HEK293 (cell line): Measurements from ENCODE around the gene OOSP1.

Source experiments
- CTCF ChIA-PET: fragments of 350-600 bp; formaldehyde crosslinking; extraction: SDS; loops from one replicate; lab custom pipeline; 2021; ENCODE audit warnings: antibody characterized with exemption; lab: Yijun Ruan, JAX
- POLR2A ChIA-PET: fragments of 300-600 bp; formaldehyde crosslinking; extraction: SDS; loops from one replicate; lab custom pipeline; 2020; ENCODE audit warnings: antibody characterized with exemption, inconsistent platforms; lab: Yijun Ruan, JAX
- H3K27ac ChIP-seq: fragments of 200-500 bp; sonication (Bioruptor generic); 2 replicates; pipeline ENCODE4 v1.5.1; 2014; ENCODE audit warnings: low read depth, low read length, control low read depth, inconsistent platforms; ENCODE audit errors: extremely low read depth
- H3K36me3 ChIP-seq, 2 experiments: fragments of 200-500 bp in 1 of 2; sonication (Bioruptor generic) in 1 of 2; 1 replicate in 1 of 2; 2 replicates in 1 of 2; pipeline ENCODE4 v1.5.1; 2014 to 2017; ENCODE audit warnings: inconsistent platforms in 2 of 2, low read length in 2 of 2; ENCODE audit not compliant: control insufficient read depth in 2 of 2, insufficient read depth in 1 of 2
- H3K4me1 ChIP-seq: fragments of 200-500 bp; sonication (Bioruptor generic); 2 replicates; pipeline ENCODE4 v1.5.1; 2014; ENCODE audit warnings: mild to moderate bottlenecking, low read length, inconsistent platforms; ENCODE audit not compliant: control insufficient read depth, insufficient read depth
- H3K4me3 ChIP-seq: 2 replicates; pipeline ENCODE4 v1.5.1; 2011; ENCODE audit warnings: low read depth, mild to moderate bottlenecking, control low read depth, low read length, moderate library complexity
- H3K9me3 ChIP-seq: fragments of 200-500 bp; sonication (Bioruptor generic); 2 replicates; pipeline ENCODE4 v1.5.1; 2014; ENCODE audit warnings: low read depth, low read length, inconsistent platforms; ENCODE audit not compliant: control insufficient read depth, insufficient read depth
- TRIM28 ChIP-seq: IDR thresholded peaks from 2 replicates; pipeline ENCODE4 v1.6.1; 2011; ENCODE audit warnings: low read length, control low read depth, borderline replicate concordance
- ZEB2 ChIP-seq: fragments of 450-650 bp; formaldehyde crosslinking; IDR thresholded peaks from 2 replicates; pipeline ENCODE4 v1.5.1; 2016; ENCODE audit warnings: missing biosample characterization, missing genetic modification characterization
- ZFHX2 ChIP-seq: fragments of 450-650 bp; formaldehyde crosslinking; conservative IDR thresholded peaks from 2 replicates; pipeline ENCODE4 v1.5.1; 2016; ENCODE audit warnings: missing biosample characterization, missing genetic modification characterization
- ZNF433 ChIP-seq: fragments of 450-650 bp; formaldehyde crosslinking; IDR thresholded peaks from 2 replicates; pipeline ENCODE4 v1.5.1; 2016; ENCODE audit warnings: missing biosample characterization, missing genetic modification characterization, low read depth
- ZNF529 ChIP-seq: fragments of 450-650 bp; formaldehyde crosslinking; IDR thresholded peaks from 2 replicates; pipeline ENCODE4 v1.5.1; 2017; ENCODE audit warnings: missing genetic modification characterization, missing biosample characterization; ENCODE audit not compliant: insufficient replicate concordance
- ZNF623 ChIP-seq: fragments of 450-650 bp; formaldehyde crosslinking; IDR thresholded peaks from 2 replicates; pipeline ENCODE4 v1.5.1; 2016; ENCODE audit warnings: missing biosample characterization, missing genetic modification characterization
- ZNF670 ChIP-seq: fragments of 450-650 bp; formaldehyde crosslinking; IDR thresholded peaks from 2 replicates; pipeline ENCODE4 v1.5.1; 2016; ENCODE audit warnings: missing biosample characterization, missing genetic modification characterization, low read depth
- ZSCAN30 ChIP-seq: fragments of 450-650 bp; IDR thresholded peaks from 2 replicates; pipeline ENCODE4 v1.5.1; 2018; ENCODE audit warnings: missing biosample characterization, mild to moderate bottlenecking, missing genetic modification characterization, moderate library complexity
- TF ChIP-seq, protein P1 (sequence below): fragments of 450-650 bp; formaldehyde crosslinking; IDR thresholded peaks from 2 replicates; pipeline ENCODE4 v1.5.1; 2016; ENCODE audit warnings: missing biosample characterization, missing genetic modification characterization
- TF ChIP-seq, protein P2 (sequence below): fragments of 450-650 bp; formaldehyde crosslinking; IDR thresholded peaks from 2 replicates; pipeline ENCODE4 v1.5.1; 2016; ENCODE audit warnings: missing biosample characterization, missing genetic modification characterization
- TF ChIP-seq, protein P3 (sequence below): fragments of 450-650 bp; formaldehyde crosslinking; IDR thresholded peaks from 2 replicates; pipeline ENCODE4 v1.5.1; 2016; ENCODE audit warnings: missing biosample characterization, missing genetic modification characterization
- TF ChIP-seq, protein P4 (sequence below): fragments of 450-650 bp; formaldehyde crosslinking; IDR thresholded peaks from 2 replicates; pipeline ENCODE4 v1.5.1; 2017; ENCODE audit warnings: missing biosample characterization, missing genetic modification characterization
- TF ChIP-seq, protein P5 (sequence below): fragments of 450-650 bp; formaldehyde crosslinking; IDR thresholded peaks from 2 replicates; pipeline ENCODE4 v1.5.1; 2016; ENCODE audit warnings: missing biosample characterization, missing genetic modification characterization, low read depth

The OOSP1 gene

DNA sequence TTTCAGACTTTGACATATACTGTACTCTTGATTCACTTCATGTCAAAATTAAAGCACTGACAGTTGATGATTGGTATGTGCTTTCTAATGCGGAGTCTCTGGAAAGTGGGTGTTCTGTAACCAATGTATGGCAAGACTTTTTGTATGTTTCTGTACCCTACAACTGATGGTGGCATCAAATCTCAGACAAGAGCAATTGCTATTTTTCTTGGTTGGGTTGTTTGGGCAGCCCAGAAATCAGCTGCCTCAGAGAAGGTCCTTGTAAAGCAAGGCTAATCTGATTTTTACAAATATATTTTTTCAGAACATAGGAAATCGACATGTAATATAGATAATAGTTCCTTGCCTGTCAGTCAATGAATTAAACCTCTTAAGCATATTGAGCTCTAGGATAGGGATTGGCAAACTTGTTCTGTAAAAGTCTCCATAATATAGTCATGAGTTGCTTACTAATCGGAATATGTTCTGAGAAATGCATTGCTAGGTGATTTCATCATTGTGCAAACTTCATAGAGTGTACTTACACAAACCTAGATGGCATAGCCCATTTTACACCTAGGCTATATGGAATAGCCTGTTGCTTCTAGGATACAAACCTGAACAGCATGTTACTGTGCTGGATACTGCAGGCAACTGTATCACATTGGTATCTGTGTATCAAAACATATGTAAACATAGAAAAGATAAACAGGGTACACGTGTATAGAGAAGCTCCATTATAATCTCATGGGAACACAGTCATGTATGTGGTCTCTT, 15.4 kb downstream of the OOSP1 start (continued):
- TF ChIP-seq, protein P1, sequence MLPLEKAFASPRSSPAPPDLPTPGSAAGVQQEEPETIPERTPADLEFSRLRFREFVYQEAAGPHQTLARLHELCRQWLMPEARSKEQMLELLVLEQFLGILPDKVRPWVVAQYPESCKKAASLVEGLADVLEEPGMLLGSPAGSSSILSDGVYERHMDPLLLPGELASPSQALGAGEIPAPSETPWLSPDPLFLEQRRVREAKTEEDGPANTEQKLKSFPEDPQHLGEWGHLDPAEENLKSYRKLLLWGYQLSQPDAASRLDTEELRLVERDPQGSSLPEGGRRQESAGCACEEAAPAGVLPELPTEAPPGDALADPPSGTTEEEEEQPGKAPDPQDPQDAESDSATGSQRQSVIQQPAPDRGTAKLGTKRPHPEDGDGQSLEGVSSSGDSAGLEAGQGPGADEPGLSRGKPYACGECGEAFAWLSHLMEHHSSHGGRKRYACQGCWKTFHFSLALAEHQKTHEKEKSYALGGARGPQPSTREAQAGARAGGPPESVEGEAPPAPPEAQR = no peak

DNA sequence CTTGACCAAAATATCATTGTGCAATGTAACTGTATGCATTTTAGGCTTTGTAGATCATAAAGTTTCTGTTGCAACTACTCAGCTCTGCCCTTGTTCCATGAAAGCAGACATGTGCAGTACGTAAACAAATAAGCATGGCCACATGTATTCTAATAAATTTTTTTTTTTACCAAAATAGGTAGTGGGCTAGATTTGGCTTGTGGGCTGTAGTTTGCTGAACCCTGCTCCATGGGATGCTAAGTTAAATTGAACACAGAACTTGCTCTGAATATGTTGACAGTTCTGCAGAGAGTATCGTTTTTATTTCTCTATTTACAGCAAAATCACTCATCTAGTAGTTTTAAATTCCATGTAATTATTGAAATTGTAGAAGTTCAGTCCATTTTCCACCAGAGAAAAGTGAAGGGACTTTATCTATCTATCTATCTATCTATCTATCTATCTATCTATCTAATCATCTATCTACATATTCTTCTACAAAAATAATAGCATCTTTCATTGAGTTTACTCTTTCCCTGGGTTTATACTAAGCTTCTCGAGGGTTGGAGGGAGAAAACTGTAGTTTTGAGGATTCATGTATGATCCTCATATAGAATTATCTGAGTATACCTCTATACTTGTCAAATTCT, 16.1 kb downstream of the OOSP1 start:
- ChIA-PET CTCF (interaction anchor here (0.7 kb wide), 1 partner anchor 215 kb away, joined by 3 read pairs; no protein-coding TSS in a partner anchor), POLR2A (no interaction called here)
- H3K4me1 ChIP-seq = no peaks in the 10 kb centered on the region
- H3K36me3 ChIP-seq = no peaks in the 10 kb centered on the region
- no peaks in the 10 kb centered on the region for H3K9me3 ChIP-seq
- no peak for TF ChIP-seq ZNF623
- TF ChIP-seq, protein P2, sequence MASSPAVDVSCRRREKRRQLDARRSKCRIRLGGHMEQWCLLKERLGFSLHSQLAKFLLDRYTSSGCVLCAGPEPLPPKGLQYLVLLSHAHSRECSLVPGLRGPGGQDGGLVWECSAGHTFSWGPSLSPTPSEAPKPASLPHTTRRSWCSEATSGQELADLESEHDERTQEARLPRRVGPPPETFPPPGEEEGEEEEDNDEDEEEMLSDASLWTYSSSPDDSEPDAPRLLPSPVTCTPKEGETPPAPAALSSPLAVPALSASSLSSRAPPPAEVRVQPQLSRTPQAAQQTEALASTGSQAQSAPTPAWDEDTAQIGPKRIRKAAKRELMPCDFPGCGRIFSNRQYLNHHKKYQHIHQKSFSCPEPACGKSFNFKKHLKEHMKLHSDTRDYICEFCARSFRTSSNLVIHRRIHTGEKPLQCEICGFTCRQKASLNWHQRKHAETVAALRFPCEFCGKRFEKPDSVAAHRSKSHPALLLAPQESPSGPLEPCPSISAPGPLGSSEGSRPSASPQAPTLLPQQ (tag by site-specific recombination) = no peak
- TF ChIP-seq ZNF433 (tag by site-specific recombination) = no peak
- TF ChIP-seq, protein P3, sequence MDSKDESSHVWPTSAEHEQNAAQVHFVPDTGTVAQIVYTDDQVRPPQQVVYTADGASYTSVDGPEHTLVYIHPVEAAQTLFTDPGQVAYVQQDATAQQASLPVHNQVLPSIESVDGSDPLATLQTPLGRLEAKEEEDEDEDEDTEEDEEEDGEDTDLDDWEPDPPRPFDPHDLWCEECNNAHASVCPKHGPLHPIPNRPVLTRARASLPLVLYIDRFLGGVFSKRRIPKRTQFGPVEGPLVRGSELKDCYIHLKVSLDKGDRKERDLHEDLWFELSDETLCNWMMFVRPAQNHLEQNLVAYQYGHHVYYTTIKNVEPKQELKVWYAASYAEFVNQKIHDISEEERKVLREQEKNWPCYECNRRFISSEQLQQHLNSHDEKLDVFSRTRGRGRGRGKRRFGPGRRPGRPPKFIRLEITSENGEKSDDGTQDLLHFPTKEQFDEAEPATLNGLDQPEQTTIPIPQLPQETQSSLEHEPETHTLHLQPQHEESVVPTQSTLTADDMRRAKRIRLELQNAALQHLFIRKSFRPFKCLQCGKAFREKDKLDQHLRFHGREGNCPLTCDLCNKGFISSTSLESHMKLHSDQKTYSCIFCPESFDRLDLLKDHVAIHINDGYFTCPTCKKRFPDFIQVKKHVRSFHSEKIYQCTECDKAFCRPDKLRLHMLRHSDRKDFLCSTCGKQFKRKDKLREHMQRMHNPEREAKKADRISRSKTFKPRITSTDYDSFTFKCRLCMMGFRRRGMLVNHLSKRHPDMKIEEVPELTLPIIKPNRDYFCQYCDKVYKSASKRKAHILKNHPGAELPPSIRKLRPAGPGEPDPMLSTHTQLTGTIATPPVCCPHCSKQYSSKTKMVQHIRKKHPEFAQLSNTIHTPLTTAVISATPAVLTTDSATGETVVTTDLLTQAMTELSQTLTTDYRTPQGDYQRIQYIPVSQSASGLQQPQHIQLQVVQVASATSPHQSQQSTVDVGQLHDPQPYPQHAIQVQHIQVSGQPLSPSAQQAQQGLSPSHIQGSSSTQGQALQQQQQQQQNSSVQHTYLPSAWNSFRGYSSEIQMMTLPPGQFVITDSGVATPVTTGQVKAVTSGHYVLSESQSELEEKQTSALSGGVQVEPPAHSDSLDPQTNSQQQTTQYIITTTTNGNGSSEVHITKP (tag by site-specific recombination) = no peak
- no peak for TF ChIP-seq ZEB2 (tag by site-specific recombination)
- TF ChIP-seq ZSCAN30 (tag by site-specific recombination) = no peak
- TF ChIP-seq TRIM28 = no peak
- TF ChIP-seq, protein P4, sequence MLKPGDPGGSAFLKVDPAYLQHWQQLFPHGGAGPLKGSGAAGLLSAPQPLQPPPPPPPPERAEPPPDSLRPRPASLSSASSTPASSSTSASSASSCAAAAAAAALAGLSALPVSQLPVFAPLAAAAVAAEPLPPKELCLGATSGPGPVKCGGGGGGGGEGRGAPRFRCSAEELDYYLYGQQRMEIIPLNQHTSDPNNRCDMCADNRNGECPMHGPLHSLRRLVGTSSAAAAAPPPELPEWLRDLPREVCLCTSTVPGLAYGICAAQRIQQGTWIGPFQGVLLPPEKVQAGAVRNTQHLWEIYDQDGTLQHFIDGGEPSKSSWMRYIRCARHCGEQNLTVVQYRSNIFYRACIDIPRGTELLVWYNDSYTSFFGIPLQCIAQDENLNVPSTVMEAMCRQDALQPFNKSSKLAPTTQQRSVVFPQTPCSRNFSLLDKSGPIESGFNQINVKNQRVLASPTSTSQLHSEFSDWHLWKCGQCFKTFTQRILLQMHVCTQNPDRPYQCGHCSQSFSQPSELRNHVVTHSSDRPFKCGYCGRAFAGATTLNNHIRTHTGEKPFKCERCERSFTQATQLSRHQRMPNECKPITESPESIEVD (tag by site-specific recombination) = no peak
- no peak for TF ChIP-seq ZFHX2 (tag by site-specific recombination)
- H3K4me3 ChIP-seq = no peak overlapping the region
- H3K27ac ChIP-seq = no peak overlapping the region

DNA sequence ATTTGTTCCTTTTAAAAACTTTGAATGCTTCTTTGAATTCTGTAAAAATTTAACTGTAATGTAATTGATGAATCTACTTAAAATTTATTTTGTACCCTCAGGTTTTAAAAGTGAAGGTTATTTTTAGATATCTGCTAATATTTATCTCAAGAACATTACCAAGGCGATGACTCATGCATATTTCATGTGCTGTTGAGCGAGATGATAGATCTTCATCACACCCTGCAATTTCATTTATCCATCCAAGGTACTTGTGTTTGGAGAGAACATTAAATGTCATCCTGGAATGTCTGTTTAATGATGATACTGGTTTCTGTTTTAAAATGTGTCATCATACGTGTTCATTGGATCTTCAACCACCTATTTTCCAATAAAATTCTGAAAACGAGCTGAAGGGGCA, 18.9 kb downstream of the OOSP1 start:
- Histone ChIP-seq H3K4me3 (no peak overlapping the region), H3K27ac (no peak overlapping the region), H3K9me3 (no peaks in the 10 kb centered on the region), H3K36me3 (no peaks in the 10 kb centered on the region), H3K4me1 (no peaks in the 10 kb centered on the region)
- POLR2A ChIA-PET = no interaction called here
- TF ChIP-seq ZNF529 (tag by site-specific recombination) = no peak
- TF ChIP-seq ZNF670 (tag by site-specific recombination) = no peak
- TF ChIP-seq, protein P5, sequence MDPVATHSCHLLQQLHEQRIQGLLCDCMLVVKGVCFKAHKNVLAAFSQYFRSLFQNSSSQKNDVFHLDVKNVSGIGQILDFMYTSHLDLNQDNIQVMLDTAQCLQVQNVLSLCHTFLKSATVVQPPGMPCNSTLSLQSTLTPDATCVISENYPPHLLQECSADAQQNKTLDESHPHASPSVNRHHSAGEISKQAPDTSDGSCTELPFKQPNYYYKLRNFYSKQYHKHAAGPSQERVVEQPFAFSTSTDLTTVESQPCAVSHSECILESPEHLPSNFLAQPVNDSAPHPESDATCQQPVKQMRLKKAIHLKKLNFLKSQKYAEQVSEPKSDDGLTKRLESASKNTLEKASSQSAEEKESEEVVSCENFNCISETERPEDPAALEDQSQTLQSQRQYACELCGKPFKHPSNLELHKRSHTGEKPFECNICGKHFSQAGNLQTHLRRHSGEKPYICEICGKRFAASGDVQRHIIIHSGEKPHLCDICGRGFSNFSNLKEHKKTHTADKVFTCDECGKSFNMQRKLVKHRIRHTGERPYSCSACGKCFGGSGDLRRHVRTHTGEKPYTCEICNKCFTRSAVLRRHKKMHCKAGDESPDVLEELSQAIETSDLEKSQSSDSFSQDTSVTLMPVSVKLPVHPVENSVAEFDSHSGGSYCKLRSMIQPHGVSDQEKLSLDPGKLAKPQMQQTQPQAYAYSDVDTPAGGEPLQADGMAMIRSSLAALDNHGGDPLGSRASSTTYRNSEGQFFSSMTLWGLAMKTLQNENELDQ (tag by site-specific recombination) = no peak
- CTCF ChIA-PET = no interaction called here
